Suprapubic skin (tissue), 3 donors: ENCODE data around the gene FAM177B.

ENCODE experiments used
- POLR2A ChIP-seq, 2 donors: fragments of 450-650 bp; IDR thresholded peaks; one replicate each; pipeline ENCODE4 v1.6.1; 2017; ENCODE audit warnings: antibody characterized with exemption in 2 of 2, mild to moderate bottlenecking in 2 of 2, moderate library complexity in 2 of 2
- TF ChIP-seq, protein P1 (sequence below), 2 donors: fragments of 200-600 bp in 1 of 2; fragments of 450-650 bp in 1 of 2; sonication (generic) in 1 of 2; IDR thresholded peaks; one replicate each; pipeline ENCODE4 v1.5.1; 2016 to 2019; ENCODE audit warnings: antibody characterized with exemption in 2 of 2, mild to moderate bottlenecking in 1 of 2, moderate library complexity in 1 of 2

DNA sequence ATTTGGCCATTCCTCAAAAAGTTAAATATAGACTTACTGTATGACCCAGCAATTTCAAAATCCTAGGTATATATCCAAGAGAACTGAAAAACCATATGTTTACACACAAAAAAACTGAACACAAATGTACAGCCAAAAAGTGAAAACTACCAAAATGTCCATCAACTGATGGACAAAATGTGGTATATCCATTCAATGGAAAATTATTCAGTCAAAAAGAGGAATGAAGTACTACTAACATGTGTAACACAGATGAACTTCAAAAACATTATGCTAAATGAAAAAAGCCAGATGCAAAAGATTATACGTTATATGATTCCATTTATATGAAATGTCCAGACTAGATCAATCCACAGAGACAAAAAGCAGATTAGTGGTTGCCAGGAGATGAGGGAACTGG lies 32.7 kb upstream of the FAM177B start:
- TF ChIP-seq, protein P1, sequence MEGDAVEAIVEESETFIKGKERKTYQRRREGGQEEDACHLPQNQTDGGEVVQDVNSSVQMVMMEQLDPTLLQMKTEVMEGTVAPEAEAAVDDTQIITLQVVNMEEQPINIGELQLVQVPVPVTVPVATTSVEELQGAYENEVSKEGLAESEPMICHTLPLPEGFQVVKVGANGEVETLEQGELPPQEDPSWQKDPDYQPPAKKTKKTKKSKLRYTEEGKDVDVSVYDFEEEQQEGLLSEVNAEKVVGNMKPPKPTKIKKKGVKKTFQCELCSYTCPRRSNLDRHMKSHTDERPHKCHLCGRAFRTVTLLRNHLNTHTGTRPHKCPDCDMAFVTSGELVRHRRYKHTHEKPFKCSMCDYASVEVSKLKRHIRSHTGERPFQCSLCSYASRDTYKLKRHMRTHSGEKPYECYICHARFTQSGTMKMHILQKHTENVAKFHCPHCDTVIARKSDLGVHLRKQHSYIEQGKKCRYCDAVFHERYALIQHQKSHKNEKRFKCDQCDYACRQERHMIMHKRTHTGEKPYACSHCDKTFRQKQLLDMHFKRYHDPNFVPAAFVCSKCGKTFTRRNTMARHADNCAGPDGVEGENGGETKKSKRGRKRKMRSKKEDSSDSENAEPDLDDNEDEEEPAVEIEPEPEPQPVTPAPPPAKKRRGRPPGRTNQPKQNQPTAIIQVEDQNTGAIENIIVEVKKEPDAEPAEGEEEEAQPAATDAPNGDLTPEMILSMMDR (IDR thresholded peaks at IDR 0.05), result no peak
- TF ChIP-seq POLR2A (IDR thresholded peaks at IDR 0.05), result no peak
